Activated CD4-positive, alpha-beta T cell treated with anti-CD3 and anti-CD28 coated beads, Interleukin-2, amount 10 ng/mL, durations not matched to agents 24 days and 14 days (primary cell): ENCODE results near the gene ANTKMT. TPM values are rescaled to one million over a fixed set of nuclear protein-coding genes. Genes with fewer than 3 reads are reported as not detected.
"Not testable (repeated sequence)": the region's sequence is repeated elsewhere in the genome, so short reads cannot be mapped to it uniquely, and the experiment has no call there.

Experiments used
- DNase-seq: peaks from one replicate; pipeline ENCODE4 v3.0.0; 2022
- H3K27ac Mint-ChIP-seq: one replicate; pipeline ENCODE4 v1.8.0; 2022; ENCODE audit warnings: mild to moderate bottlenecking, mixed read lengths
- H3K27me3 Mint-ChIP-seq: one replicate; pipeline ENCODE4 v1.8.0; 2022; ENCODE audit warnings: mixed read lengths
- H3K36me3 Mint-ChIP-seq: one replicate; pipeline ENCODE4 v1.8.0; 2022; ENCODE audit warnings: low read depth, mild to moderate bottlenecking, mixed read lengths
- H3K4me1 Mint-ChIP-seq: one replicate; pipeline ENCODE4 v1.8.0; 2021; ENCODE audit warnings: mixed read lengths
- H3K4me3 Mint-ChIP-seq: one replicate; pipeline ENCODE4 v1.8.0; 2022; ENCODE audit warnings: mild to moderate bottlenecking, moderate library complexity, mixed read lengths
- H3K9me3 Mint-ChIP-seq: one replicate; pipeline ENCODE4 v1.8.0; 2021; ENCODE audit warnings: mixed read lengths
- intact Hi-C: fragments of 100-400 bp; cut with micrococcal nuclease; formaldehyde crosslinking; loops from one replicate; pipeline ENCODE4 v1.15.1; 2023
- total RNA-seq: library from RNA; stranded (reverse); gene quantifications from 2 replicates; pipeline ENCODE4 v1.2.3, GENCODE V29; 2022

Gene ANTKMT
- total RNA-seq, 1 donor from 2014 or later = 38.5 TPM

DNA sequence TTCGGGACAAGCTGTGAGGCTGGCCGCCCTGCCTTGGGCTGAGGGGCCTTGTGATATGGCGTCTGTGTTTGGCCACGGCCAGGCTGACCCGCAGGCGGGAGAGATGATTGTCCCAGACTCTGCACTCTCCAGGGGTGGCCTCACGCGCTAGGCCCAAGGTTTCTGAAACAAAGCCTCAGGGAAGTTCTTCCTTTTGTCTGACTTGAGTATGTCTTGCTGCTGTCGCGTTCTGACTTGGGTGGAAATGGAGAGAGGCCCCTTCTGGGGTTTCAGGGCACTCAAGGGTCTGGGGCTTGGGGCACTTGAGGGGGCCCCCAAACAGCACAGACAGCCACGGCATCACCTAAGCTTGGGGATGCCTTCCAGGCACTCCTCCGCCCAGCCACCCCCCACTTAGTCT lies 9.9 kb upstream of the ANTKMT start:
- DNase-seq = no peak
- no peak overlapping the region for H3K4me3 Mint-ChIP-seq
- peaks cover 32% of the 10 kb centered on the region for H3K27me3 Mint-ChIP-seq
- H3K4me1 Mint-ChIP-seq = peaks cover 4% of the 10 kb centered on the region
- H3K9me3 Mint-ChIP-seq = no peaks in the 10 kb centered on the region
- no peaks in the 10 kb centered on the region for H3K36me3 Mint-ChIP-seq
- intact Hi-C loops = loop anchor here (1.0 kb wide), 1 partner anchor 74 kb away; no protein-coding TSS in a partner anchor
- no peak overlapping the region for H3K27ac Mint-ChIP-seq

DNA sequence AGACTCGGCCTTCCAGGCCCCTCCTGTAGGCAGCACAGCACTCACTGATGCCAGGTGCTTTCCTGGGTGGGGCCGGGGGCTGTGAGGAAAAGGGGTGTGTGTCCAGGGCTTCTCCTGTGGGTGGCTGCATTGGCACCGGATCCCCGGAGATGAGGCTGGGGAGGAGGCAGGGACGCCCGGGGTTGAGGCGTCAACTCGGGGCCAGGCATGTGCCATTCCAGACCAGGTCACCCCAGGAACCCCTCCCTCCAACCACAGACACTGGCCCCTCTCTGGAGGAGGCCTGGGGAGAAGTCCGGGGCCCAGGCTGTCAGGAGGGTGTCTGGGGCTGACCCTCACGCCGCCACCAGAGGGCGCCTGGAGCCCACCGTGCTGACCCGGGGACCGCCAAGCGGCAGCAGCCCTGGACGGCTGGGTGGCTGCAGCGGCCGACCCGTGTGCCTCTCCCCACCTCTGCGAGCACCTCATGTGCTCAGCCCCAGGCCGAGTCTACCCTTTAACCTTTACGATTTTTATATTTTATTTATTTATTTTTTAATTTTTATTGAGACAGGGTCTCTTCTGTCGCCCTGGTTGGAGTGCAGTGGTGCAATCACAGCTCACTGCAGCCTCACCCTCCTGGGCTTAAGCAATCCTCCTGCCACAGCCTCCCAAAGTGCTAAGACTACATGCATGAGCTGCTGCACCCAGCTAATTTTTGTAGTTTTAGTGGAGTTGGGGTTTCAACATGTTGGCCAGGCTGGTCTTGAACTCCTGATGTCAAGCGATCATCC lies 9.2 kb upstream of the ANTKMT start:
- H3K9me3 Mint-ChIP-seq = no peaks in the 10 kb centered on the region
- no peak overlapping the region for H3K4me3 Mint-ChIP-seq
- peaks cover 4% of the 10 kb centered on the region for H3K4me1 Mint-ChIP-seq
- H3K27ac Mint-ChIP-seq = no peak overlapping the region
- H3K36me3 Mint-ChIP-seq = no peaks in the 10 kb centered on the region
- intact Hi-C loops = loop anchor here (1.0 kb wide), 2 partner anchors 74 to 77 kb away; partner anchors contain the start of genes CHTF18 and RPUSD1
- DNase-seq = peak; percentile 94
- H3K27me3 Mint-ChIP-seq = peaks cover 31% of the 10 kb centered on the region

DNA sequence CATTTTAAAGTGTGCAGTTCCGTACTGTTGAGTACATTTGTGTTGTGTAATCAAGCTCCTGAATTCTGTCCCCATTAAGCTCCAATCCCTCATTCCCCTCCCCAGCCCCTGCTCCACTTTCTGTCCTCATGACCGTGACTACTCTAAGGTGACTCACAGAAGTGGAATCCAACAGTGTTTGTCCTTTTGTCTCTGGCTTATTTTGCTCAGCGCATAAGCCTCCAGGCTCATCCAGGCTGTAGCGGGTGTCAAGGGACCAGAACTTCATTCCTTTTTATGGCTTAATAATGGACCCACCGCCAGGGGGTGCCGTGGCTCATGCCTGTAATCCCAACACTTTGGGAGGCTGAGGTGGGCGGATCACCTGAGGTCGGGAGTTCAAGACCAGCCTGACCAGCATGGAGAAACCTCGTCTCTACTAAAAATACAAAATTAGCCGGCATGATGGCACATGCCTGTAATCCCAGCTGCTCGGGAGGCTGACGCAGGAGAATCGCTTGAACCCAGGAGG lies 8.2 kb upstream of the ANTKMT start:
- Mint-ChIP-seq H3K27me3 (peaks cover 24% of the 10 kb centered on the region), H3K27ac (peak overlapping the region; percentile 6)
- not testable (repeated sequence) for H3K9me3 Mint-ChIP-seq, H3K36me3 Mint-ChIP-seq, H3K4me3 Mint-ChIP-seq, H3K4me1 Mint-ChIP-seq
- intact Hi-C loops = loop anchor here (1.0 kb wide), 1 partner anchor 76 kb away; the partner anchor contains the start of genes CHTF18 and RPUSD1
- DNase-seq = peak; percentile 86

DNA sequence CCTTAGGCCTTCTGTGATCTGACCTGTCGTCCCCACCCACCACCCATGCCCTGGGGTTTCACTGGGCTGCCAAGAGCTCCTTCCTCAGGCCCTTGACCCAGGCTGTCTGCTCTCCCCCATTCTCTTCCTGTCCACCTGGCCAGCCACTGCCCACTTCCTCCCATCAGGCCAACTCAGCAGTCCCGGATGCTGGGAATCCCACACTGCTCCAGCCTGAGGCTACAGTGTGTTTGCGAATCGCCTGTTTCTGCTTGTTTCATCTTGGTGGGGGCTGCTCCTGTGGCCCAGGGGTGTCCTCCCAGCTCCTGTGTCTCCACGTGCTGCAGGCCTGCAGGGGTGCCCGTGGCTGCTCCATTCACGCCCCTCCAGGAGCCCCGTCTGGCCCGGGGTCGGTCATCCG lies 6.9 kb upstream of the ANTKMT start:
- no peak overlapping the region for H3K4me3 Mint-ChIP-seq
- intact Hi-C loops = no loop called here
- no peak for DNase-seq
- peaks cover 21% of the 10 kb centered on the region for H3K27me3 Mint-ChIP-seq
- no peaks in the 10 kb centered on the region for H3K36me3 Mint-ChIP-seq
- H3K4me1 Mint-ChIP-seq = peaks cover 4% of the 10 kb centered on the region
- no peaks in the 10 kb centered on the region for H3K9me3 Mint-ChIP-seq
- H3K27ac Mint-ChIP-seq = no peak overlapping the region

DNA sequence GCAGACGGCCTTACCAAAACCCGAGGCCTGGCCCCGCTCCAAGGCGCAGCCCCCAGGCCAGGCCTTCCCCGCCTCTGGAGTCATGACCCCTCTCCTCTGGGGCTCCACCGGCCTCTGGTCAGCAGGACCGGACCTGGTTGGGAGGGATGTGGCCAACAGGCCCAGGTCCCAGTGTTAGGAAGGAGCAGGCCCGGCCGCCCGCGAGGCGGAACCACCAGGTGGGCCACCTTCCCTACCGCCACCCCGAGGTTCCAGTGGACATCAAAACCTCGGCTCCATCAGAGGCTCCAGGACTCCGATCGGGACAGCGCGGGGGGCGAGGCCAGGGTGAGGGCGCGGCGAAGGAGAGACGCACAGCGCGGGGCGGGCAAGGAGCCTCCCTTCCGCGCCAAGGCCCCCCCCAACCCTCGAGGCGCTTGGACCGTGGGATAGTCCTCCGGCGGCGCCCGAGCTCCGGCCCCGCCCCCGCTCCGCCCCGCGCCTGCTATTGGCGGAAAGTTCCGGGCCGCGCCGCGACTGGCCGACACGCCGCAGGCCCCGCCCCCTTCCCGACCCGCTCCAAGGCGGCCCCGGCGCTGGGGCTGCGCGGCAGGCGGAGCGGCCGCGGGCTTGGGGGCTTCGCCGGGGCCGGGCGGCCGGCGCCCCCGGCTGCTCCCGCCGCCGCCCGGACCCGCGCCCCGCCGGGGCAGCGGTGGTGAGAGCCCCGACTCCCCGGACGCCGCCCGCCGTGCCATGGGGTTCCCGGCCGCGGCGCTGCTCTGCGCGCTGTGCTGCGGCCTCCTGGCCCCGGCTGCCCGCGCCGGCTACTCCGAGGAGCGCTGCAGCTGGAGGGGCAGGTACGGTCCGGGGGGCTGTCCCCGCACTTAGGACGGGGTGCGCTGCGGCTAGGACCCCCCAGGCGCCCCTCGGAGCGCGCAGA lies 6.1 kb upstream of the ANTKMT start, which contains the start of gene METRN:
Gene METRN (plus strand): TSS at position 561 of the 919 bp plus-strand sequence. CDS start 172 bp downstream, at position 733.
- DNase-seq = peak; percentile 98
- intact Hi-C loops = loop anchor here (1.0 kb wide), 1 partner anchor 26 kb away; no protein-coding TSS in a partner anchor
- peaks cover 4% of the 10 kb centered on the region for H3K4me1 Mint-ChIP-seq
- H3K9me3 Mint-ChIP-seq = no peaks in the 10 kb centered on the region
- H3K36me3 Mint-ChIP-seq = no peaks in the 10 kb centered on the region
- no peak within 1 kb of the TSS for H3K27ac Mint-ChIP-seq
- peaks cover 24% of the 10 kb centered on the region for H3K27me3 Mint-ChIP-seq
- H3K4me3 Mint-ChIP-seq = peak within 1 kb of the TSS; percentile 62

DNA sequence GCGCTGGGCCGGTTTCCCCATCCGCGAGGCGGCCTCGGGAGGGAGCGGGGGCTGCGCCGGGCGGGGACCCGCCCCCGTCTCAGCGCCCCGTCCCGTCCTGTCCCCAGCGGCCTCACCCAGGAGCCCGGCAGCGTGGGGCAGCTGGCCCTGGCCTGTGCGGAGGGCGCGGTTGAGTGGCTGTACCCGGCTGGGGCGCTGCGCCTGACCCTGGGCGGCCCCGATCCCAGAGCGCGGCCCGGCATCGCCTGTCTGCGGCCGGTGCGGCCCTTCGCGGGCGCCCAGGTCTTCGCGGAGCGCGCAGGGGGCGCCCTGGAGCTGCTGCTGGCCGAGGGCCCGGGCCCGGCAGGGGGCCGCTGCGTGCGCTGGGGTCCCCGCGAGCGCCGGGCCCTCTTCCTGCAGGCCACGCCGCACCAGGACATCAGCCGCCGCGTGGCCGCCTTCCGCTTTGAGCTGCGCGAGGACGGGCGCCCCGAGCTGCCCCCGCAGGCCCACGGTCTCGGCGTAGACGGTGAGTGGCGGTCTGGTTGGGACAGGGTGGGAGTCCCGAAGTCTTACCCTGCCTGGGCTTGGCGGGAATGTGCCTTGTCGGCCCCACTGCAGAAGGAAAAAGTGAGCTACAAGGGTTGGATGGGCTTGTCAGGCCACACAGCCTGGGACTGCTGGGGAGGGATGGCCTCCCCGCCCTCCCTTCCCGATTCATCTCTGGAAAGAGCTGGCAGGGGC lies 5.3 kb upstream of the ANTKMT start:
- Mint-ChIP-seq H3K9me3 (no peaks in the 10 kb centered on the region), H3K4me3 (peak overlapping the region; percentile 62), H3K27me3 (peaks cover 24% of the 10 kb centered on the region), H3K4me1 (peaks cover 7% of the 10 kb centered on the region), H3K27ac (no peak overlapping the region), H3K36me3 (no peaks in the 10 kb centered on the region)
- DNase-seq = peak; percentile 74
- intact Hi-C loops = loop anchor here (1.0 kb wide), 1 partner anchor 26 kb away; no protein-coding TSS in a partner anchor

DNA sequence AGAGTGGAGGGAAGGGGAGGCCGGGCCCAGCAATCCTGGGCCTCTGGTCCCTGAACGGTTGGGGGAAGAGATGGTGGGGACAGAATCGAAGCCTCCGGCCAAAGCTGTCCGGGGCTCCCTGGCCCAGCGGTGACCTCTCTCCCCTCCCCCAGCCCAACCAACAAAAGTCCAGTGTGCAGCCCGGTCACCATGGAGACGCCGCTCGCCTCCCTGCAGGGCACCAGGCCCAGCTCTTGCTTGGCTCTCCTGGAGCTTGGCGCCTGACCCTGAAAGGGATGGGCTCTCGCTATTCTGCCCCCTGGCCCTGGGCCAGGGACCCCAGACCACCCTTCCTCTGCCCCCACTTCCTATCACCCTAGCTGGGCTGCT lies 4.8 kb upstream of the ANTKMT start:
- intact Hi-C loops = no loop called here
- Mint-ChIP-seq H3K4me3 (peak overlapping the region; percentile 62), H3K27me3 (peaks cover 24% of the 10 kb centered on the region), H3K4me1 (peaks cover 7% of the 10 kb centered on the region), H3K27ac (no peak overlapping the region), H3K9me3 (no peaks in the 10 kb centered on the region), H3K36me3 (no peaks in the 10 kb centered on the region)
- no peak for DNase-seq

DNA sequence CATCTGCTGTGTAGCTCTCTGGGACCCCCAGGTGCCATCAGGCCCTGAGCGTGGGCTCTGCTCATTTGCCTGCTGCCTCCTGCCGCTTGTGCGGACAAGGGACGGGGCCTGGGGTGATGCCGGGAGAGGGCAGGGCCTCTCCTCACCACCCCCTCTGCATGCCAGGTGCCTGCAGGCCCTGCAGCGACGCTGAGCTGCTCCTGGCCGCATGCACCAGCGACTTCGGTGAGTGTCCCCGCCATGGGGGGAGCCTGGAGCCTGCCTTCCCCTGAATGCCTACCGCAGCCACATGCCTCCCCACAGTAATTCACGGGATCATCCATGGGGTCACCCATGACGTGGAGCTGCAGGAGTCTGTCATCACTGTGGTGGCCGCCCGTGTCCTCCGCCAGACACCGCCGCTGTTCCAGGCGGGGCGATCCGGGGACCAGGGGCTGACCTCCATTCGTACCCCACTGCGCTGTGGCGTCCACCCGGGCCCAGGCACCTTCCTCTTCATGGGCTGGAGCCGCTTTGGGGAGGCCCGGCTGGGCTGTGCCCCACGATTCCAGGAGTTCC lies 4.1 kb upstream of the ANTKMT start:
- Mint-ChIP-seq H3K36me3 (no peaks in the 10 kb centered on the region), H3K4me1 (peaks cover 7% of the 10 kb centered on the region), H3K4me3 (no peak overlapping the region), H3K27ac (no peak overlapping the region), H3K27me3 (peaks cover 23% of the 10 kb centered on the region), H3K9me3 (no peaks in the 10 kb centered on the region)
- intact Hi-C loops = no loop called here
- DNase-seq = no peak

DNA sequence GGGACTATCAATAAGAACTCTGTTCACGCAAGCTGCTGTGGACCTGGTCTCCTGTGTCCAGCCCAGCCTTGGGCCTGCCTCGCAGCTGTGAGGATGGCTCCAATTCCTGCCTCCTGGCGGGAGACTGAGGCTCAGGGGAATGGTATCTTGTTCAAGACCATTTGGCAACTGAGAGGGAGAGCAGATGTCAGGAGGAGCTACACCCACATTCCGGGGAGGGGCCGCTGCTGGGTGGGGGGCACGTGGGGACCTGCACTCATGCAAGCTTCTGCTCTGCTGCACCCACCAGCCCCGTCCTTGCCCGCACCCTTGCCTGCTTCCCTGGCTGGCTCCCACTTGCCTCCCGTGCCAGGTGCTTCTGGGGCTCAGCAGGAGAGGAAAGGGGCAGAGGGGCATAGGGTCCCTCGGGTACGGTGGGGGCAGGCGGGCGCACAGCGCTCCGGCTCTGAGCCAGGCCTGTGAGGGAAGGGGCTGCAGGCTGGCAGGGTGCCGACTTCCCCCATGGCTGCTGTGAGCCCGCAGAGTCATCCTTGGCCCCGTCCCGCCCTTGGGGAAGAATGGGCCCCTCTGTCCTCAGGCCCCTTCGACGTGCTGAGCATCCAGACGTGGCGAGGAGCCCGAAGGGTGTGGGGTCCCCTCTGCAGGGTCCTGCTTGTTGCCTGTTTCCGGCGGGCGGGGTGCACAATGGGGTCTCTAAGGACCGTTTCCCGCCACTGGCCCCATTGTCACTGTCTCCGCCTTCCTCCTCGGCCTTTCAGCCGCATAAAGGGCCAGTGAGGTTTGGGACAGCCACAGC lies 3.3 kb upstream of the ANTKMT start:
- H3K4me3 Mint-ChIP-seq = no peak overlapping the region
- intact Hi-C loops = no loop called here
- no peaks in the 10 kb centered on the region for H3K36me3 Mint-ChIP-seq
- peaks cover 22% of the 10 kb centered on the region for H3K27me3 Mint-ChIP-seq
- peaks cover 6% of the 10 kb centered on the region for H3K4me1 Mint-ChIP-seq
- no peaks in the 10 kb centered on the region for H3K9me3 Mint-ChIP-seq
- no peak for DNase-seq
- no peak overlapping the region for H3K27ac Mint-ChIP-seq

DNA sequence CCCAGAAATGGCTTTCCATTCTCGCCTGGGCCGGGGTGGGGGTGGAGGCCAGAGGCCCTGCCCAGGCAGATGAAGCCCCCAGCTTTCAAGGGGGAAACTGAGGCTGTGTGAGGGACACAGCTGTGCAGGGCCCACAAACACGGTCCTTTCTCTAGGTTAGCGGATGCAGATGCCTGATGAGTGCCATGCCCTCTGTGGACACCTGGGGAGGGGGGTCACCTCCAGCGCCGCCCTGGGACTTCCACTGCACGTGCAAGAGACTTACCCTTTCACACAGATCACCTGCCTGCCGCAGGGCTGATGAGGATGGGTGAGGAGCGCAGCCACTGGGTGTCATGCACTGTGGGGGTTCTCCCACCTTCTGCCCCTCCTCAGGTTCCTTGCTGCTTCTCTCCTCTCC lies 2.6 kb upstream of the ANTKMT start:
- H3K36me3 Mint-ChIP-seq = no peaks in the 10 kb centered on the region
- H3K27ac Mint-ChIP-seq = no peak overlapping the region
- intact Hi-C loops = no loop called here
- DNase-seq = no peak
- H3K4me3 Mint-ChIP-seq = no peak overlapping the region
- peaks cover 19% of the 10 kb centered on the region for H3K27me3 Mint-ChIP-seq
- H3K9me3 Mint-ChIP-seq = no peaks in the 10 kb centered on the region
- peaks cover 3% of the 10 kb centered on the region for H3K4me1 Mint-ChIP-seq

DNA sequence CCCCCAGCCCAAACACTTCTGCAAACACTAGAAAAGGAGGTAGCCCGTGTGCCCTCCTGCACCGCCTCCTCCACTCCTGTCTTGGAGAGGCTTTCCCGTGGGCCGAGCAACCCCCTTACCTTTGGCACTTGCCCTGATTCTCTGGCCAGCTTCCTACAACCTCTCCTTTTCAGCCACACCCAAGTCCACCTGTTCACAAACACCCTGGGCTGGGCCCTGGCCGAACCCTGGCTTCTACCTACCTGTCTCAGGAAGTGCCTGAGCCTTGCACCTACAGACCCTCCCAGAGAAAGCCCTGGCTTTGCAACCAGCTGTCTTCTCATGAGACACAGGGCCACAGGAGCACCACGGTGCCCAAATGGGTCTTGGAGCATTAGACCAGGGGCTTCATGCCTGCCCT lies 2.0 kb upstream of the ANTKMT start:
- H3K9me3 Mint-ChIP-seq = no peaks in the 10 kb centered on the region
- peak overlapping the region; percentile 85 for H3K4me3 Mint-ChIP-seq
- no peak overlapping the region for H3K27ac Mint-ChIP-seq
- H3K36me3 Mint-ChIP-seq = no peaks in the 10 kb centered on the region
- peaks cover 3% of the 10 kb centered on the region for H3K4me1 Mint-ChIP-seq
- DNase-seq = no peak
- H3K27me3 Mint-ChIP-seq = peaks cover 19% of the 10 kb centered on the region
- intact Hi-C loops = no loop called here

DNA sequence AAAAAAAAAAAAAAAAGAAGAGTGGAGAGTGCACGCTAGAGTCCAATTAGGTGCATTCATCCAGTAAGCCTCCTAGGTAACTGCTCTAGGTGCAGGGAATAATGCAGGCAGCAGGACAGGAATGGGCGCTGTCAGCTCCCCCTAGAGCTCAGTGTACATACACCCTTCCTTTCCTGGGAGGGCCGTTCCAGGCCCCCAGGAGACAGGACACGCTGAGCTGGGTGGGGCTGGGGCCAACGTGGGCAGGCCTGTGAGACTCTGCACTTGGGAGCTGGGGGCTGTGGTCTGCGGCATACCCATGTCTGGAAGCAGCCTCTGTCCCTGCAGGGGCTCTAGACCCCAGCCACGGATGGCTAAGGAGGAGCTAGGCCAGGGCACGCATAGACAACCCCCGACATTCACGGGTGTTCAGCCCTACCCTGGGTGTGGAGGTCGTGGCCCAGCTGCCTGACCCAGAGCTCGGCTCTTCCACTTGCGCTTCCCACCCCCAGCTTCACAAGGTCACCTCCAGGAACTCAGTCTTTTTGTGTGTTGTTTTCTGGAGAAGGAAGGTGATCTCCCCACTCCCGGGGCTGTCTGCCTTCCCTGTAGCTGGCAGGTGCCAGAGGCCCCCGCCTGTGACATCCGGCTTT lies 1.0 kb upstream of the ANTKMT start:
- Mint-ChIP-seq H3K4me3 (peak overlapping the region; percentile 85), H3K27ac (peak overlapping the region; percentile 80), H3K9me3 (no peaks in the 10 kb centered on the region), H3K4me1 (peaks cover 3% of the 10 kb centered on the region), H3K36me3 (no peaks in the 10 kb centered on the region), H3K27me3 (peaks cover 17% of the 10 kb centered on the region)
- no peak for DNase-seq
- intact Hi-C loops = no loop called here
